Astrocyte of the spinal cord (primary cell): ENCODE measurements around the gene SIGLECL1.

Source experiments
- DNase-seq: peaks from one replicate; pipeline ENCODE4 v3.0.0; 2011; ENCODE audit warnings: low read depth, low spot score
- H3K4me3 ChIP-seq: 2 replicates; pipeline ENCODE4 v1.5.1; 2011; ENCODE audit warnings: low read depth, mild to moderate bottlenecking, low read length, moderate library complexity
- in situ Hi-C: cut with HindIII; loops from 2 replicates; pipeline ENCODE4 v1.10.0; 2017; ENCODE audit warnings: low sequenced_read_pairs
- TF ChIP-seq, protein P1 (sequence below): IDR thresholded peaks from 2 replicates; pipeline ENCODE4 v1.5.1; 2012; ENCODE audit warnings: low read depth, mild to moderate bottlenecking, low read length, inconsistent platforms

SIGLECL1 gene

DNA sequence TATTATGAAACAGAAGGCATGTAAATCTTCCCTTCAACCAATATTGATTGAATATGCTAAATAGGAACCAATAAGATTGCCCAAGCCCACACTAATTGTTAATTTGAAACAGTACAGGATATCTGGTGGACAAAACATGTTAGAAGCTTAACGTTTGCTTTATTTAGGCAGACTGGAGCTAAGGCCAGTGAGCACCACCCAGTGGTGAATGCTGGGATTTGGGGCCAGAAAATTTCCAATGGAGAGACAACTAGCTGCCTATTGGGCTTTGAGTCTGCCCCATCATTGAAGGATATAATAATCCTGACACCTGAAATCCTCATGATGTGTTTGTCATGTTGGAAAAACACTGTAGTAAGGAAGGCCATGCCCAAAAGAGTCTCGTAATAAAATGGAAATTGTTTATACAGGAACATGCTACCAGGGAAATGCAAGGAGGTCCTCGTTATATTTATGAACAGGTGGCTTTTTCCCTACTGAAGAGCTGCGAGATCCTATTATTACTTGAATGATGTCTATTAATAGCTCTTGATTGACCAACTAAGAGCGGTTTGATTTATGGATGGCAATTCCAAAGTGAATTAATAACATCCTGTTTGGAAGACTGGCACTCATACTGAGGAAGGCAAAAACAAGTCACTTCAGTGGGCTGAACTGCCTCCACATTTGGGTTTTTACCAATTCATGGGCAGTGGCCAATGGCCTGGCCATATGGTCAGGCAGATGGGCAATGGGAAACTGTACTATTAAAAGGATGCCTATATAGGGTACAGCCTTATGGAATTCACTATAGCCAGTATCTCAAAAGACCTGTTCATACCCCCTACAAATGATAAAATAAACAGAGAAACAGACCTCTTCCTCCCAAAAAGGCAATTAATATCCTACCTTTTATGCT lies 8.7 kb downstream of the SIGLECL1 start:
- in situ Hi-C loops: no loop called here
- TF ChIP-seq, protein P1, sequence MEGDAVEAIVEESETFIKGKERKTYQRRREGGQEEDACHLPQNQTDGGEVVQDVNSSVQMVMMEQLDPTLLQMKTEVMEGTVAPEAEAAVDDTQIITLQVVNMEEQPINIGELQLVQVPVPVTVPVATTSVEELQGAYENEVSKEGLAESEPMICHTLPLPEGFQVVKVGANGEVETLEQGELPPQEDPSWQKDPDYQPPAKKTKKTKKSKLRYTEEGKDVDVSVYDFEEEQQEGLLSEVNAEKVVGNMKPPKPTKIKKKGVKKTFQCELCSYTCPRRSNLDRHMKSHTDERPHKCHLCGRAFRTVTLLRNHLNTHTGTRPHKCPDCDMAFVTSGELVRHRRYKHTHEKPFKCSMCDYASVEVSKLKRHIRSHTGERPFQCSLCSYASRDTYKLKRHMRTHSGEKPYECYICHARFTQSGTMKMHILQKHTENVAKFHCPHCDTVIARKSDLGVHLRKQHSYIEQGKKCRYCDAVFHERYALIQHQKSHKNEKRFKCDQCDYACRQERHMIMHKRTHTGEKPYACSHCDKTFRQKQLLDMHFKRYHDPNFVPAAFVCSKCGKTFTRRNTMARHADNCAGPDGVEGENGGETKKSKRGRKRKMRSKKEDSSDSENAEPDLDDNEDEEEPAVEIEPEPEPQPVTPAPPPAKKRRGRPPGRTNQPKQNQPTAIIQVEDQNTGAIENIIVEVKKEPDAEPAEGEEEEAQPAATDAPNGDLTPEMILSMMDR: peak; percentile 51
- no peak for DNase-seq
- no peak overlapping the region for H3K4me3 ChIP-seq

DNA sequence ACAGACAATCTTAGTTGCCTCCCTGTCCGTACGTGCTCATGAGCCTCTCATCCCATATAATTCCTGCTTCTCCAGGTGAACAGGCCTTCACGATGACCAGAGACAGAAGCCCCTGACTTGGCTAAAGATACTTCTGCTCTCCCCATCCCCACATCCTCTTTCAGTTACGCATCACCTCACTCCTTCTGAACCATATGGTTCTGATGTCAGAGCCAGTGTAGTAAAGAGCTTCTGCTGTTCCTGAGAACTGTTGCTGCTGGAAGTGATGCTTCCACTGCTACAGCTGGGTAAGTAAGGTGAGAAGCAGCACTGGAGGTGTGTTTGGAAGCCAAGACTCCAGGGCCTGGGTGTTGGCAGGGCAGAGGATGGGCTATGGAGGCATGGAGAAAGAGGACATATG lies 12.9 kb downstream of the SIGLECL1 start:
- TF ChIP-seq, protein P1: no peak
- in situ Hi-C loops: no loop called here

DNA sequence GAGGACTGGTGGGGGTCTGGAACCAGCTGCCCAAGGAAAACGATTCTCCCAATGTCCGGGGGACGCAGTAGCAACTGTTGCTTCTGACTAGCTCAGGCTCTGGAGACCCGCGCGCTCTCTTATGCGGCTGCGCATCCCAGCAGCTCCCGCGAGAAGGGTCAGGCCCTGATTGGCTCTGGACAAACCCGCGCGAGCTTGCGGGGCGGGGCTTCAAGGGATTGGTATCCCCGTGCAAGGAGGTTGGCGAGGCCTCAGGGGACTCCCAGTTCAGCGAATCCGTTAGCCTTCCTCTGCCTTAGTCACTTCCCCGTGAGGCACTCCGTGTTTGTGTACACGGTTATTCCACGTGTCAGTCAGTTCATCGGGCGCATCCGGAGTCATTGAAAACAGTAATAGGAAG lies 20.2 kb downstream of the SIGLECL1 start:
- in situ Hi-C loops: no loop called here
- no peak for DNase-seq
- no peak overlapping the region for H3K4me3 ChIP-seq
- TF ChIP-seq, protein P1: no peak

More for the DNA sequence above, 12.9 kb downstream of the SIGLECL1 start:
- H3K4me3 ChIP-seq: no peak overlapping the region
- DNase-seq: no peak

DNA sequence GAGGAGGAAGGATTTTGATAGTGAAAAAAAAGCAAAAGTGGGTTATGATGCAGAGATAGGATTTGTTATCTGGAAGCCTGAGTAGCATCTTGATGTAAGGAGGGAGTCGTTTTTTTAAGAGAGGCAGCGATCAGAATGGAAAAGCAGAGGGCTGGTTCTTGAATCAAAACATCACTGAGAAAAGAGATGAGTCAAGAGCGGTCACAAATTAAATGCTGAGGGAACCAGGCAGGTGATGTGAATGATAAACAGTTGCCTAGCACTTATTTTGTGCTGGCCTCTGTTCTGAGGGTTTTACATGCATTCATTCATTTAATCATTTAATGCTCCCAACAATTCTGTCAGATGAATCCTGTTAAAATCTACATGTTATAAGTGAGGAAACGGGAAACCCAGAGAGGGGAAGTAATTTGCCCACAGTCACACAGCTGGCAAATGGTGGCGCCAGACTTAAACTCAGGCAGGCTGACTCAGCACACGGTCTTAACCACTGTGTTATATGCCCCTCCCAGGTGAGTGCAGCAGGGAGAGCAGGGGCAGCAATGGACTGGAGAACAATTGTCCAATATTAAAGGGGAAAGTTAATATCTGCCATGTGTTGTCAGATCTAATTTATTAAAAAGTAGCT lies 21.4 kb downstream of the SIGLECL1 start:
- in situ Hi-C loops: no loop called here
- TF ChIP-seq, protein P1: no peak
- H3K4me3 ChIP-seq: no peak overlapping the region
- DNase-seq: no peak

DNA sequence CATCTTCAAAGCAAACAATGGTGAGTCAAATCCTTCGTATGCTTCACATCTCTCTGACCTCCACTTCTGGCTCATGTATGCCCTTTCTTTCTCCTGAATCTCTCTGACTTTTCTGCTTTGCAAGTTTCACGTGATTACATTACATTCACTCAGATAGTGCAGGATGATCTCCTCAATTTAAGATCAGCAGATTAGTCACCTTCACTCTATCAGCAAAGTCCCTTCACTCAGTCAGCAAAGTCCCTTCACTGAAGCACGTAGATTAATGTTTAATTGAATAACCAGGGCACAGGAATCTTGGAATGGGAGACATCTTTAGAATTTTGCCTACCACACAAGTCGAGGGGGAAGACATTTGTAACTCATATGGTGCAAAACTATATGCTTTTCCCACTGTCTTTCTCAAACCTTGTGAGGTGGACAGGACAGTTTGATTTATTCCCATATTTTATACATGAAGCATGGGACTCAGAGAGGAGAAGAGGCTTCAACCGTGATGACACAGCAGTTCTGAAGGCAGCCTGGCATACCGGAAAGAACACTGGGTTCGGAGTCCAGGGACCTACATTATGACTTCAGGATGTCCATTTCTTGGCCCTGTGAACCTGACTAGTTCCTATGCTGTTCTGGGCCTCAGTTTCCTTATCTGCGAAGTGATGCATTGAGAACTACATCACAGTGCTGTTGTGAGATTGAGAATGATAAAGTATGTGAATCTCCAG lies 23.3 kb downstream of the SIGLECL1 start:
- in situ Hi-C loops: no loop called here
- no peak overlapping the region for H3K4me3 ChIP-seq
- TF ChIP-seq, protein P1: no peak
- no peak for DNase-seq

DNA sequence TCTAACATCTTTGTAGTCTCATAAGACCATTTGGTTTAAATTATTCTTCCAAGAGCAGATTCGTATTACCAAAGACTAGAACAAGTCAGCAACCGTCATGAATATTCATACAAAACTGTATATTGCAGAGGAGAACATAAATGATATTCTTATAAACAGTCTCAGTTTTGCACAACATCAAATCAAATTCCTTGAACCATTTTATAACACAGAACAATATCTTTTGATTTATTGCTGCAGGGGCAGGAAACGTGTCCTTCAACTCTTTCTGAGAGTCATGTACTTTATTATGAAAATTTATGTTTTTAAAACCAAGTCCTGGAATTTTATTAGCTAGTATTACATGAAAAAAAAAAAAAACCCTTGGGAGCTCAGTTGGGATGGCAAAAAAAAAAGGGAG lies 26.2 kb downstream of the SIGLECL1 start:
- TF ChIP-seq, protein P1: no peak
- in situ Hi-C loops: no loop called here
- no peak overlapping the region for H3K4me3 ChIP-seq
- no peak for DNase-seq
